ENCODE data around the gene RPL34. TPM values are rescaled to one million over a fixed set of nuclear protein-coding genes. Genes with fewer than 3 reads are reported as not detected.

RPL34 gene
- total RNA-seq (1,000 to 10,000 TPM in 1 of 5 donors, 100 to 1,000 TPM in 4; 424 to 1,146 (median 855) TPM), polyA plus RNA-seq (1,000 to 10,000 TPM; 4,974 to 7,943 (median 6,291) TPM)
- long read RNA-seq, donor 1, transcript RPL34-202 (5 exons, 441 nt) = major isoform, 618 of 973 reads
- long read RNA-seq, donor 1, transcript RPL34-206 (2 exons, 629 nt) = minor isoform, 56 of 973 reads
- long read RNA-seq, donor 1, transcript RPL34-201 (5 exons, 529 nt) = minor isoform, 8 of 973 reads
- long read RNA-seq, donor 1, partial matches to known transcripts = 266 of 973 reads
- long read RNA-seq, donor 1, other reads (novel, unspliced or antisense) = 23 of 973 reads
- long read RNA-seq, donor 2, transcript RPL34-202 (5 exons, 441 nt) = major isoform, 747 of 1,283 reads
- long read RNA-seq, donor 2, transcript RPL34-201 (5 exons, 529 nt) = minor isoform, 10 of 1,283 reads
- long read RNA-seq, donor 2, transcript RPL34-206 (2 exons, 629 nt) = minor isoform, 32 of 1,283 reads
- long read RNA-seq, donor 2, partial matches to known transcripts = 454 of 1,283 reads
- long read RNA-seq, donor 2, other reads (novel, unspliced or antisense) = 37 of 1,283 reads
- long read RNA-seq, donor 3, transcript RPL34-206 (2 exons, 629 nt) = minor isoform, 68 of 1,265 reads
- long read RNA-seq, donor 3, transcript RPL34-202 (5 exons, 441 nt) = major isoform, 748 of 1,265 reads
- long read RNA-seq, donor 3, transcript RPL34-201 (5 exons, 529 nt) = minor isoform, 11 of 1,265 reads
- long read RNA-seq, donor 3, partial matches to known transcripts = 401 of 1,265 reads
- long read RNA-seq, donor 3, other reads (novel, unspliced or antisense) = 33 of 1,265 reads
- long read RNA-seq, donor 4, transcript RPL34-206 (2 exons, 629 nt) = minor isoform, 23 of 232 reads
- long read RNA-seq, donor 4, transcript RPL34-202 (5 exons, 441 nt) = major isoform, 136 of 232 reads
- long read RNA-seq, donor 4, transcript RPL34-201 (5 exons, 529 nt) = minor isoform, 6 of 232 reads
- long read RNA-seq, donor 4, partial matches to known transcripts = 66 of 232 reads
- long read RNA-seq, donor 4, other reads (novel, unspliced or antisense) = 0 of 232 reads
- long read RNA-seq, donor 5, transcript RPL34-202 (5 exons, 441 nt) = major isoform, 1,064 of 1,612 reads
- long read RNA-seq, donor 5, transcript RPL34-201 (5 exons, 529 nt) = minor isoform, 15 of 1,612 reads
- long read RNA-seq, donor 5, transcript RPL34-206 (2 exons, 629 nt) = minor isoform, 116 of 1,612 reads
- long read RNA-seq, donor 5, partial matches to known transcripts = 367 of 1,612 reads
- long read RNA-seq, donor 5, other reads (novel, unspliced or antisense) = 48 of 1,612 reads
- long read RNA-seq, donor 6, transcript RPL34-202 (5 exons, 441 nt) = major isoform, 2,100 of 3,746 reads
- long read RNA-seq, donor 6, transcript RPL34-201 (5 exons, 529 nt) = minor isoform, 27 of 3,746 reads
- long read RNA-seq, donor 6, transcript RPL34-205 (2 exons, 2,627 nt) = minor isoform, 8 of 3,746 reads
- long read RNA-seq, donor 6, transcript RPL34-206 (2 exons, 629 nt) = minor isoform, 97 of 3,746 reads
- long read RNA-seq, donor 6, partial matches to known transcripts = 1,420 of 3,746 reads
- long read RNA-seq, donor 6, other reads (novel, unspliced or antisense) = 94 of 3,746 reads
- long read RNA-seq, donor 7, transcript RPL34-205 (2 exons, 2,627 nt) = minor isoform, 9 of 2,121 reads
- long read RNA-seq, donor 7, transcript RPL34-206 (2 exons, 629 nt) = minor isoform, 156 of 2,121 reads
- long read RNA-seq, donor 7, transcript RPL34-201 (5 exons, 529 nt) = minor isoform, 19 of 2,121 reads
- long read RNA-seq, donor 7, transcript RPL34-202 (5 exons, 441 nt) = major isoform, 1,362 of 2,121 reads
- long read RNA-seq, donor 7, partial matches to known transcripts = 513 of 2,121 reads
- long read RNA-seq, donor 7, other reads (novel, unspliced or antisense) = 62 of 2,121 reads
- long read RNA-seq, donor 8, transcript RPL34-202 (5 exons, 441 nt) = major isoform, 1,502 of 2,333 reads
- long read RNA-seq, donor 8, transcript RPL34-206 (2 exons, 629 nt) = minor isoform, 116 of 2,333 reads
- long read RNA-seq, donor 8, transcript RPL34-201 (5 exons, 529 nt) = minor isoform, 17 of 2,333 reads
- long read RNA-seq, donor 8, partial matches to known transcripts = 627 of 2,333 reads
- long read RNA-seq, donor 8, other reads (novel, unspliced or antisense) = 68 of 2,333 reads
- long read RNA-seq, donor 9, transcript RPL34-206 (2 exons, 629 nt) = minor isoform, 370 of 2,963 reads
- long read RNA-seq, donor 9, transcript RPL34-202 (5 exons, 441 nt) = major isoform, 1,625 of 2,963 reads
- long read RNA-seq, donor 9, transcript RPL34-201 (5 exons, 529 nt) = minor isoform, 31 of 2,963 reads
- long read RNA-seq, donor 9, partial matches to known transcripts = 852 of 2,963 reads
- long read RNA-seq, donor 9, other reads (novel, unspliced or antisense) = 84 of 2,963 reads
- long read RNA-seq, donor 10, transcript RPL34-206 (2 exons, 629 nt) = minor isoform, 41 of 776 reads
- long read RNA-seq, donor 10, transcript RPL34-202 (5 exons, 441 nt) = major isoform, 482 of 776 reads
- long read RNA-seq, donor 10, partial matches to known transcripts = 210 of 776 reads
- long read RNA-seq, donor 10, other reads (novel, unspliced or antisense) = 36 of 776 reads

DNA sequence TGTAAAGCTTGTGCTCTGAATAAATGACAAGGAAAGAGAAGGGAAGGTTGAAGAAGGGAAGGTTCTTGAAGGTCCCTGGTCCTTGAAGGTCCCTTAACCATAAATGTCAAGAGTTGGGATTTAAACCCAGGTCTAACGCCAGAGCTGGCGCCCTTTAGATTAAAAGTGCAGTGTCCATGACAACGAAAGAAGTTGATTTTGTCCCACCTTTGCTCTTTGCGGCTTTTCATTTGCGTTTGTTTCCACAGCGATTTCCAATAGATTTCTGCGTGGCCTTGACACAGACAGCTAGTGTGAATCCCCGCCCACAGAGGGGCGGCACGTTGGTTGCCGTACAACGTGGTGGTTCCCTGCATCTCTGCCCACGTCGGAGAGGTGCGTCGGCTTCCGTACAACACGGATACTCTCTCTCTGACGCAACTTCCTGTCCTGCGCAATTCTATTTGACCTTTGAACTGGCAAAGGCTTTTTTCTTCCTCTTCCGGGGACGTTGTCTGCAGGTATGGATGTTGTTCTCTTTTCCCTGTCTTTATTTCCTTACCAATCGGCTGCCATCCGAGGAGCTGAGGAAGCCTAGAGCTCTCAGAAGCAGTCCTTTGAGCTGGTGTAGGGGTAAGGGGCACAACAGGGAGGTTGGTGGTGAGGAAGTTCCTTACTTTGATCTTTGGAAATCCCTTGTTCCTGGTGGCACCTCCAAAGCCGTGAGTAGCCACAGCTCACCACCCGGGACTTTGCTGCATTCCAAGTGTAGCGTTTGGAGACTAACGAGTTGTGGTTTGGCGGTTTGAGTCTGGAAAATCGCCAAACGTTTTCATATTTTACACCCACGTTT, at the start of gene RPL34:
Gene RPL34 (plus strand): TSS at position 476 of the 832 bp plus-strand sequence. CDS start 1,384 bp downstream, outside the sequence.
- Histone ChIP-seq H3K9me3 (no peaks in the 10 kb centered on the region), H3K4me3 (peak within 1 kb of the TSS; percentile 65 to 86 (median 72)), H3K36me3 (peaks cover 29 to 37% (median 35%) of the 10 kb centered on the region in 4 donors), H3K4me1 (peaks cover 14 to 47% (median 41%) of the 10 kb centered on the region in 4 donors), H3K27ac (peak within 1 kb of the TSS; percentile 57 to 91 (median 90)), H3K27me3 (no peaks in the 10 kb centered on the region)
- no peak for TF ChIP-seq EP300 (IDR thresholded peaks at IDR 0.05)
- TF ChIP-seq POLR2A (IDR thresholded peaks at IDR 0.05) = peak in 2 of 4 donors; percentile 75 to 88
- TF ChIP-seq POLR2AphosphoS5 (IDR thresholded peaks at IDR 0.05) = peak; percentile 98 to 99 (median 98)
- 0 to 1% (median 0%) methylated on average over 32 of the region's 32 CpGs for WGBS, 5 donors
- intact Hi-C loops (cut with DNase I; ENCODE audit: low total_unique reads) = no loop called here
- DNase-seq = peak; percentile 96 to 99

DNA sequence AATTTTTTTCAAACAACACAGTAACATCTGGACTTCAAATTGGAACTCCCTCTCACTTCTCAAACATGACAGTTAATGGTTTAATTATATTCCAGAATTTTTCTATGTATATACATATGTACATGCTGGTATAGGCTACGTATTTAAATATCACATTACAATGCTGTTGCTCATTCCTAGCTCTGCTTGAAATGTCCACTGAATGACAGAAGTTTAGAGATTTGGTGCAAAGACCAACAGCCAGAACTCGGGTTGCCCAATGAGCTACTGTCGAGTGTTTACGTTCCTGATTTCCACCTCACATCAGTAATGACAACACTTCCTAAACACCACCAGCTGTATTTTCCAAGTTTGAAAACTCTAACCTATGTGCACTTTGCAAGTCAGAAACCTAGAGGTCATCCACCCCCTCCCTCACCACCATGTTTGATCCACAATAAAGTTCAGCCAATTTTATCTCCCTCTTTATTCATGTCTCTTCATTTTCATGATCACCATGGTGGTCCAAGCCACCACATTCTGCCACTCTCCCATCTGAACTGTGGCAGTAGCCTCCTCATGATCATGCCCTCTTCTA, 49.3 kb upstream of the RPL34 start:
- H3K4me1 ChIP-seq = peaks cover 0 to 4% (median 0%) of the 10 kb centered on the region in 4 donors
- H3K27me3 ChIP-seq = peaks cover 0 to 21% (median 0%) of the 10 kb centered on the region in 3 donors
- WGBS, 5 donors = 39 to 64% (median 50%) methylated on average over 4 of the region's 4 CpGs
- no peaks in the 10 kb centered on the region for H3K36me3 ChIP-seq
- TF ChIP-seq POLR2A (IDR thresholded peaks at IDR 0.05) (no peak), EP300 (IDR thresholded peaks at IDR 0.05) (no peak), POLR2AphosphoS5 (IDR thresholded peaks at IDR 0.05) (no peak)
- TF ChIP-seq, protein P1, sequence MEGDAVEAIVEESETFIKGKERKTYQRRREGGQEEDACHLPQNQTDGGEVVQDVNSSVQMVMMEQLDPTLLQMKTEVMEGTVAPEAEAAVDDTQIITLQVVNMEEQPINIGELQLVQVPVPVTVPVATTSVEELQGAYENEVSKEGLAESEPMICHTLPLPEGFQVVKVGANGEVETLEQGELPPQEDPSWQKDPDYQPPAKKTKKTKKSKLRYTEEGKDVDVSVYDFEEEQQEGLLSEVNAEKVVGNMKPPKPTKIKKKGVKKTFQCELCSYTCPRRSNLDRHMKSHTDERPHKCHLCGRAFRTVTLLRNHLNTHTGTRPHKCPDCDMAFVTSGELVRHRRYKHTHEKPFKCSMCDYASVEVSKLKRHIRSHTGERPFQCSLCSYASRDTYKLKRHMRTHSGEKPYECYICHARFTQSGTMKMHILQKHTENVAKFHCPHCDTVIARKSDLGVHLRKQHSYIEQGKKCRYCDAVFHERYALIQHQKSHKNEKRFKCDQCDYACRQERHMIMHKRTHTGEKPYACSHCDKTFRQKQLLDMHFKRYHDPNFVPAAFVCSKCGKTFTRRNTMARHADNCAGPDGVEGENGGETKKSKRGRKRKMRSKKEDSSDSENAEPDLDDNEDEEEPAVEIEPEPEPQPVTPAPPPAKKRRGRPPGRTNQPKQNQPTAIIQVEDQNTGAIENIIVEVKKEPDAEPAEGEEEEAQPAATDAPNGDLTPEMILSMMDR (IDR thresholded peaks at IDR 0.05) = no peak
- no peaks in the 10 kb centered on the region for H3K9me3 ChIP-seq
- DNase-seq = no peak
- no peak overlapping the region for H3K27ac ChIP-seq
- intact Hi-C loops (cut with DNase I; ENCODE audit: low total_unique reads) = no loop called here
- H3K4me3 ChIP-seq = no peak overlapping the region

DNA sequence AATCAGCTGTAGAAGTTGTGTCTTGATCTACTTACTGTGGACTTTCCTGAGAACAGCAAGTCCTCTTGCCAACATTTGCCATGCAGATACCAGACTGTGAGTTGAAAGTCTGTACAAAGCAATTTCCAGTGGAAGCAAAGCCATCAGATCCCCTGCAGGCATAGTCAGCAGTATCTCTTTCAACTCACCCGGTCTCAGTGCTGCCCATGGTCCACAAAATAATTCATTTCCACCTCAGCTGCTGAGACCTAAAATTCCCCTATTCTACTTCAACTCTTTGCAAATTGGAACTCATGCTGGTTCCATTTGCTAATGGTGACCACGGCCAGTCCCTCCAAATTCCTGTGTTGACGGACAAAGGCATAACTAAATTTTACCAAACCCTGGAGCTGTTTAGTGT, 46.0 kb upstream of the RPL34 start:
- WGBS, 5 donors = 72 to 77% (median 75%) methylated on average over 3 of the region's 3 CpGs
- intact Hi-C loops (cut with DNase I; ENCODE audit: low total_unique reads) = no loop called here
- no peaks in the 10 kb centered on the region for H3K36me3 ChIP-seq

More for the DNA sequence above, 46.0 kb upstream of the RPL34 start:
- no peak overlapping the region for H3K4me3 ChIP-seq
- H3K9me3 ChIP-seq = no peaks in the 10 kb centered on the region
- H3K4me1 ChIP-seq = peaks cover 0 to 4% (median 0%) of the 10 kb centered on the region in 4 donors
- DNase-seq = no peak
- no peak for TF ChIP-seq POLR2AphosphoS5 (IDR thresholded peaks at IDR 0.05)
- TF ChIP-seq, protein P1 (IDR thresholded peaks at IDR 0.05) = no peak
- TF ChIP-seq POLR2A (IDR thresholded peaks at IDR 0.05) = no peak
- no peak for TF ChIP-seq EP300 (IDR thresholded peaks at IDR 0.05)
- H3K27ac ChIP-seq = no peak overlapping the region
- peaks cover 0 to 14% (median 0%) of the 10 kb centered on the region in 3 donors for H3K27me3 ChIP-seq
